HTERT RPE-1 (cell line): Measurements from ENCODE around the gene TNIP3.

Experiments used
- in situ Hi-C: fragments of 300-500 bp; cut with MboI; formaldehyde crosslinking; loops from 4 replicates; pipeline ENCODE4 v1.14.3; 2020; ENCODE audit warnings: low sequenced_read_pairs

Gene TNIP3

GRCh38 chr4:121140716-121141460 lies 23.2 kb downstream of the TNIP3 start:
- in situ Hi-C loops = no loop called here

GRCh38 chr4:121139533-121140222 lies 24.4 kb downstream of the TNIP3 start:
- in situ Hi-C loops = no loop called here

- in situ Hi-C loops = no loop called here
Observed at GRCh38 chr4:121138039-121138825, 25.9 kb downstream of the TNIP3 start.

- in situ Hi-C loops = no loop called here
Observed at GRCh38 chr4:121130326-121130660, 33.8 kb downstream of the TNIP3 start.

GRCh38 chr4:121129606-121130325 lies 34.4 kb downstream of the TNIP3 start:
- in situ Hi-C loops = no loop called here

GRCh38 chr4:121127100-121127499 lies 37.0 kb downstream of the TNIP3 start:
- in situ Hi-C loops = no loop called here

- in situ Hi-C loops = no loop called here
Observed at GRCh38 chr4:121126449-121127006, 37.6 kb downstream of the TNIP3 start.

- in situ Hi-C loops = no loop called here
Observed at GRCh38 chr4:121125498-121125885, 38.6 kb downstream of the TNIP3 start.

- in situ Hi-C loops = no loop called here
Observed at GRCh38 chr4:121122661-121123060, 41.5 kb downstream of the TNIP3 start.

GRCh38 chr4:121119715-121120114 lies 44.4 kb downstream of the TNIP3 start:
- in situ Hi-C loops = no loop called here

- in situ Hi-C loops = no loop called here
Observed at GRCh38 chr4:121118344-121118743, 45.8 kb downstream of the TNIP3 start.

- in situ Hi-C loops = no loop called here
Observed at GRCh38 chr4:121114756-121115155, 49.4 kb downstream of the TNIP3 start.

- in situ Hi-C loops = no loop called here
Observed at GRCh38 chr4:121112530-121112929, 51.6 kb downstream of the TNIP3 start.

GRCh38 chr4:121108557-121108956 lies 55.6 kb downstream of the TNIP3 start:
- in situ Hi-C loops = no loop called here

GRCh38 chr4:121107507-121107906 lies 56.6 kb downstream of the TNIP3 start:
- in situ Hi-C loops = no loop called here

GRCh38 chr4:121100093-121100775 lies 63.9 kb downstream of the TNIP3 start:
- in situ Hi-C loops = no loop called here

GRCh38 chr4:121098266-121098665 lies 65.9 kb downstream of the TNIP3 start:
- in situ Hi-C loops = no loop called here

GRCh38 chr4:121096629-121097028 lies 67.5 kb downstream of the TNIP3 start:
- in situ Hi-C loops = no loop called here

- in situ Hi-C loops = no loop called here
Observed at GRCh38 chr4:121096191-121096590, 67.9 kb downstream of the TNIP3 start.

GRCh38 chr4:121094297-121094966 lies 69.7 kb downstream of the TNIP3 start:
- in situ Hi-C loops = no loop called here
